AG04449 (cell line): ENCODE measurements around the gene OVCA2.

Experiments
- CTCF ChIA-PET: fragments of 350-600 bp; formaldehyde crosslinking; extraction: SDS; loops from one replicate; lab custom pipeline; 2021; ENCODE audit warnings: antibody characterized with exemption; lab: Yijun Ruan, JAX
- POLR2A ChIA-PET: fragments of 400-600, 350-600 bp; formaldehyde crosslinking; extraction: SDS; loops from one replicate; lab custom pipeline; 2020; ENCODE audit warnings: antibody characterized with exemption, inconsistent platforms; lab: Yijun Ruan, JAX
- DNase-seq: peaks from one replicate; pipeline ENCODE4 v3.0.0-alpha.2; 2010; ENCODE audit warnings: low read depth, low spot score
- H3K4me3 ChIP-seq: 2 replicates; pipeline ENCODE4 v1.5.1; 2011; ENCODE audit warnings: low read depth, mild to moderate bottlenecking, control low read depth, low read length
- TF ChIP-seq, protein P1 (sequence below): IDR thresholded peaks from one replicate; pipeline ENCODE4 v1.5.1; 2011; ENCODE audit warnings: mild to moderate bottlenecking, moderate library complexity, low read length, control low read depth, inconsistent platforms; ENCODE audit not compliant: insufficient read depth; ENCODE audit errors: missing control alignments

The OVCA2 gene

DNA sequence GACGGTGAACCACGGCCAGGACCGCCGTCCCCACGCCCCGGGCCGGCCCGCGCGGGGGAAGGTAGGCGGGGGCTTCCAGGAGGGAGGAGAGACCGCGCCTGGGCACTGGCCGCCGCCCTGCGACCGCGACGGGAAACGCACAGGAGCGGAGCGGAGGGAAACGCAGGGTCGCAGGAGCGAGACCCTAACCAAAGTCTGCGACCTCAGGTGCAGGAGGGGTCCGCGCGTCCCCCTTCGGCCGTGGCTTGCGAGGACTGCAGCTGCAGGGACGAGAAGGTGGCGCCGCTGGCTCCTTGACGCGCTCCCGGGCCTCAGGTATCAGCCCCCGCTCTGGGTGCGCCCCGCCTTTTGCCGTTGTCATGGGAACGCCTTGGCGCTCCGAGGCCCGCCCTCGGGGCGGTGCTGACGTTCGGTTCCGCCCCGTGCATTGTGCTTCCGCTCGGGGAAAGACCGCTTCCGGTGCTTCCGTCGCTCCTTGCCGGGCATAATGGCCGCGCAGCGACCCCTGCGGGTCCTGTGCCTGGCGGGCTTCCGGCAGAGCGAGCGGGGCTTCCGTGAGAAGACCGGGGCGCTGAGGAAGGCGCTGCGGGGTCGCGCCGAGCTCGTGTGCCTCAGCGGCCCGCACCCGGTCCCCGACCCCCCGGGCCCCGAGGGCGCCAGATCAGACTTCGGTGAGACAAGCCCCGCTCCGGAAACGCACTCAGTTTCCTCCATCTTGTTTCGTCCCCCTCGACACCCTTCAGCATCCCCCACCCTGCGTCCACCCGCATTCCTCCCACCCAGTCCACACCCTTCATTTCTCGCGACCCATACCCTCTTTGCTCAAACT, at the start of gene OVCA2:
Gene OVCA2, plus strand, starts transcription at position 462 of the 829 bp plus-strand sequence. Its CDS starts 26 bp downstream, at position 488.
- ChIA-PET CTCF (interaction anchor here (0.6 to 6.0 kb wide), 10 partner anchors 11 to 392 kb away, joined by 3 to 56 read pairs (median 5); partner anchors contain the start of genes DPH1, HIC1, RILP and RTN4RL1), POLR2A (interaction anchor here (1.0 kb wide), 1 partner anchor 8 kb away, joined by 4 read pairs; no protein-coding TSS in a partner anchor)
- TF ChIP-seq, protein P1, sequence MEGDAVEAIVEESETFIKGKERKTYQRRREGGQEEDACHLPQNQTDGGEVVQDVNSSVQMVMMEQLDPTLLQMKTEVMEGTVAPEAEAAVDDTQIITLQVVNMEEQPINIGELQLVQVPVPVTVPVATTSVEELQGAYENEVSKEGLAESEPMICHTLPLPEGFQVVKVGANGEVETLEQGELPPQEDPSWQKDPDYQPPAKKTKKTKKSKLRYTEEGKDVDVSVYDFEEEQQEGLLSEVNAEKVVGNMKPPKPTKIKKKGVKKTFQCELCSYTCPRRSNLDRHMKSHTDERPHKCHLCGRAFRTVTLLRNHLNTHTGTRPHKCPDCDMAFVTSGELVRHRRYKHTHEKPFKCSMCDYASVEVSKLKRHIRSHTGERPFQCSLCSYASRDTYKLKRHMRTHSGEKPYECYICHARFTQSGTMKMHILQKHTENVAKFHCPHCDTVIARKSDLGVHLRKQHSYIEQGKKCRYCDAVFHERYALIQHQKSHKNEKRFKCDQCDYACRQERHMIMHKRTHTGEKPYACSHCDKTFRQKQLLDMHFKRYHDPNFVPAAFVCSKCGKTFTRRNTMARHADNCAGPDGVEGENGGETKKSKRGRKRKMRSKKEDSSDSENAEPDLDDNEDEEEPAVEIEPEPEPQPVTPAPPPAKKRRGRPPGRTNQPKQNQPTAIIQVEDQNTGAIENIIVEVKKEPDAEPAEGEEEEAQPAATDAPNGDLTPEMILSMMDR, result peak; percentile 81
- DNase-seq, result no peak
- H3K4me3 ChIP-seq, result peak within 1 kb of the TSS; percentile 81

DNA sequence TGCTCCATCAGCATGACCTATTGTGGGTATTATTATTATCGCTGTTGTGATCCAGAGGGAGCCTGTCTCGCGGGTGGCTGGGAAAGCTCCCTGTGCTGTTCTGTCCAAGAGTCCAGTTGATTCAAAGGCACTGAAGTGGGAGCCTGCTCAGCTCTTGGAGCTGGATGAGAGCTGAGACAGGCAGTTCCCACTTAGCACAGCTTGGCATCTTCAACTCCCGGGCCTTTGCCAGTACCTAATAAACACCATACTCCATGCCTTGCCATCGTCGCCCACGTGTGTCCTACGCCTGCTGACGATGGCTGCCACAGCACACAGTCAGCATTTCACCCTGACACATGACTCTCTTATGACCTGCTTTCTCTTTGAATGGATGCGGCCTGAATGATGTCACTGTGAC, 49.3 kb upstream of the OVCA2 start:
- TF ChIP-seq, protein P1, result no peak
- DNase-seq, result no peak
- CTCF ChIA-PET, result no interaction called here
- H3K4me3 ChIP-seq, result no peak overlapping the region
- POLR2A ChIA-PET, result no interaction called here

DNA sequence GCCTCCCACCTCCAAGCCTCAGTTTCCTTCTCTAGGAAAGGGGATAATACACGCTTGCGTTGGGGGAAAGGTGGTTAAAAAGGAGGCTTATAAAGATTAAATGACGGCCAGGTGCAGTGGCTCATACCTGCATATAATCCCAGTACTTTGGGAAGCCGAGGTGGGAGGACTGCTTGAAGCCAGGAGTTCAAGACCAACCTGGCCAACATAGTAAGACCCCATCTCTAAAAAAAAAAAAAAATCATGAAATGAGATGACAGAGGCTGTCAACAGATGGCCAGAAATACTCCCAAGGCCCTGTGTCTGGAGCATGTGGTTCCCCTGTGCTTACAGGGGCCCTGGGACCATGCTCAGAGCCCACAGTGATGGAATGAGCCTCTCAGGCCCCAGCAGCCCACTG, 47.1 kb upstream of the OVCA2 start:
- no peak for DNase-seq
- TF ChIP-seq, protein P1, result no peak
- ChIA-PET CTCF (interaction anchor here (1.2 kb wide), 1 partner anchor 31 kb away, joined by 4 read pairs; no protein-coding TSS in a partner anchor), POLR2A (no interaction called here)
- no peak overlapping the region for H3K4me3 ChIP-seq

DNA sequence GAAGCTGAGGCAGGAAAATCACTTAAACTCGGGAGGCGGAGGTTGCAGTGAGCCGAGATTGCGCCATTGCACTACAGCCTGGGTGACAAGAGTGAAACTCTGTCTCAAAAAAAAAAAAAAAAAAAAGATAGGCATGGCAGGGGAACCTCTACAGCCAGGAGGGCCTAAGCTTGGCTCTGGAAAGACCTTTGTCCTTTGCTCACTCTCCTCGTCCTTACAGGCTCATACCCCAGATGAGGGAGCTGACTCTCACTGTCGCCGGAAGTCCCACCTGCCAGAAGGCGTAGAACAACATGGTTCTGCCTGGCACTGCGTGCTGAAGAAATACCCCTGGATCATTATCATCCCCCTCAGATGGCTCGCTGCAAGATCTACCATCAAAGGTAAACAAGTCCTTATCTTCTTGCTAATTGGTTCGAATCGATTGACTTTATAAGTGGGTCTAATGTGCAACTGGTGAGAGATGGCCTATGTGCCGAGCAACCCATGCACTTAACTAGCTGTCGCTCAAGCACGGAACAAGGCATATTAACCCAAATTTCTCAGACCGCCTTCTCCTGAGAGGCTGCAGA, 46.4 kb upstream of the OVCA2 start:
- no peak for DNase-seq
- no peak overlapping the region for H3K4me3 ChIP-seq
- ChIA-PET POLR2A (no interaction called here), CTCF (interaction anchor here (1.2 kb wide), 1 partner anchor 31 kb away, joined by 4 read pairs; no protein-coding TSS in a partner anchor)
- TF ChIP-seq, protein P1, result no peak

DNA sequence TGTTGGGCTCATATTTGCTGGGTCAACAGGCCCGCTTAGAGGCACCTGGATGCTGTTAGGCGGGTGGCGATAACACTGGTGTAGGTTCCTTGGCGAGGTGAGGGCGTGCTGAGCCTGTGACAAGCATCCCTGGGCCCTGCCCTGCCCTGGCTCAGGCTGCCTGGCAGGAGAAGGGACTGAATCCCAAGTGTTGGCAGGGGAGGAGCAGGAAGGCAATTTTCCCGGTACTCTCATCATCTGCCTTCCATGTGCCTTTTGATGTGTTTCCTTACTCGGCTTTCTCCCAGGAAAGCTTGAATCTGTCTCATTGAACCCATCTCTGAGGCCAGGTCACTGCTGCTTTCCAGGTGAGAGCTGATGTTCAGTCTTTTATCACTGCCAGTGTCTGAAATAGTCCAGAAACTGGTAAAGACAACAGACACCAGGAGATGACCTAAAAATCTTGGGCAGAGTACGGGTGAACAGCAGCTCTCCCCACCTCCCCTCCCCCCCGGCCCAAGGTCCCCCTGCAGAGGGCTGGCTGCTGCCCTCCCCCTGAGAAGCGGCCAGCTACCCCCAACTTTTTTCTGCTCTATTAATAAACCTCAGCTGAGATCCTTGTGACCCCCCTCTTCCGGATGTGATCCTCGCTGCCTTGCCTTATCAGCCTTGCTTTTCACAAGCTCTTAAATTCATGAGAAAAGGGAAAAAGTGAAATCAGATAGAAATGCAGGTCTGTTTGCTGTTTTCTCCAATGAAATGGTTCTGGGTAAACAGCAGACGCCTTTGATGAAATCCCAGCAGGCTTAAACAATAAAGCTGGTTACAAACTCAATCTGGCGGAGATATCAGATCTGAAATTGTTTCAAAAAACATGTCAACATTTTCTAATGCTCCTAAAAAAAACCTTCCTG, 45.7 kb upstream of the OVCA2 start:
- no peak overlapping the region for H3K4me3 ChIP-seq
- TF ChIP-seq, protein P1, result no peak
- no peak for DNase-seq
- ChIA-PET CTCF (interaction anchor here (0.8 to 1.2 kb wide), 2 partner anchors 9 to 30 kb away, joined by 3 to 4 read pairs; no protein-coding TSS in a partner anchor), POLR2A (no interaction called here)
